H1 (cell line): ENCODE data around the gene RCL1. TPM values are rescaled to one million over a fixed set of nuclear protein-coding genes. Genes with fewer than 3 reads are reported as not detected.

Experiments used
- CTCF ChIA-PET: fragments of 300-600 bp; sonication (Branson Sonifier 250); formaldehyde crosslinking; loops from one replicate; lab custom pipeline; 2021; ENCODE audit not compliant: partially characterized antibody; lab: Charles Lee
- POLR2A ChIA-PET: fragments of 300-600 bp; sonication (Branson Sonifier 250); formaldehyde crosslinking; loops from one replicate; lab custom pipeline; 2021; ENCODE audit warnings: inconsistent platforms; ENCODE audit not compliant: partially characterized antibody; lab: Charles Lee
- DNase-seq, 2 experiments: peaks; one replicate each; pipeline versions ENCODE4 v3.0.0 to v3.0.0-alpha.2; 2010 to 2022; ENCODE audit warnings: low spot score in 2 of 2, low read depth in 1 of 2, mixed read lengths in 1 of 2
- FAIRE-seq: peaks from 2 replicates; lab custom pipeline; 2011; peaks lifted over from hg19 to GRCh38; lab: Jason Lieb, UNC
- H2AFZ ChIP-seq: 2 replicates; pipeline ENCODE4 v1.8.1; 2012; ENCODE audit warnings: low read length, inconsistent platforms
- H2AK5ac ChIP-seq: 2 replicates; pipeline ENCODE4 v1.6.1; 2013; ENCODE audit warnings: low read depth, low read length
- H2BK120ac ChIP-seq: replicated peaks from 2 replicates; pipeline ENCODE3; 2013; ENCODE audit warnings: low read depth, low read length, inconsistent platforms
- H2BK12ac ChIP-seq: 2 replicates; pipeline ENCODE4 v1.6.1; 2013; ENCODE audit warnings: low read depth, low read length
- H2BK15ac ChIP-seq: 2 replicates; pipeline ENCODE4 v1.6.1; 2013; ENCODE audit warnings: low read length
- H2BK20ac ChIP-seq: 2 replicates; pipeline ENCODE4 v1.6.1; 2013; ENCODE audit warnings: low read length
- H2BK5ac ChIP-seq: 2 replicates; pipeline ENCODE4 v1.6.1; 2013; ENCODE audit warnings: low read depth, low read length
- H3K14ac ChIP-seq: 2 replicates; pipeline ENCODE4 v1.6.1; 2013; ENCODE audit warnings: inconsistent platforms; ENCODE audit not compliant: insufficient read length
- H3K18ac ChIP-seq: 2 replicates; pipeline ENCODE4 v1.6.1; 2013; ENCODE audit warnings: low read length; ENCODE audit errors: extremely low read depth
- H3K23ac ChIP-seq: 2 replicates; pipeline ENCODE4 v1.6.1; 2013; ENCODE audit warnings: inconsistent platforms; ENCODE audit not compliant: insufficient read length
- H3K23me2 ChIP-seq: 2 replicates; pipeline ENCODE4 v1.6.1; 2013; ENCODE audit warnings: low read depth, low read length
- H3K27ac ChIP-seq: 2 replicates; pipeline ENCODE4 v1.6.1; 2011; ENCODE audit warnings: low read depth, low read length, inconsistent platforms
- H3K27me3 ChIP-seq, 4 experiments: replicated peaks in 1 of 4; 1 replicate in 1 of 4; 2 replicates in 3 of 4; pipeline versions ENCODE4 v1.6.1 to v1.8.1; 2011 to 2013; ENCODE audit warnings: low read length in 3 of 4, mild to moderate bottlenecking in 3 of 4, inconsistent platforms in 2 of 4, mixed read lengths in 2 of 4, moderate library complexity in 1 of 4; ENCODE audit not compliant: control insufficient read depth in 3 of 4, insufficient read depth in 3 of 4; ENCODE audit errors: extremely low read depth in 1 of 4
- H3K36me3 ChIP-seq, 4 experiments: 2 replicates each; pipeline versions ENCODE4 v1.6.1 to v1.8.1; 2011 to 2013; ENCODE audit warnings: mild to moderate bottlenecking in 4 of 4, low read length in 3 of 4, moderate library complexity in 2 of 4, control low read depth in 1 of 4, inconsistent platforms in 1 of 4; ENCODE audit not compliant: insufficient read depth in 4 of 4, control insufficient read depth in 2 of 4
- H3K4ac ChIP-seq: replicated peaks from 2 replicates; pipeline ENCODE3; 2013; ENCODE audit warnings: low read length, low read depth, mixed read lengths, inconsistent platforms; ENCODE audit not compliant: insufficient read length
- H3K4me1 ChIP-seq, 4 experiments: replicated peaks in 1 of 4; 1 replicate in 1 of 4; 2 replicates in 3 of 4; pipeline versions ENCODE4 v1.6.1 to v1.8.1; 2011 to 2013; ENCODE audit warnings: low read length in 3 of 4, inconsistent platforms in 2 of 4, mixed read lengths in 1 of 4; ENCODE audit not compliant: insufficient read depth in 4 of 4, control insufficient read depth in 3 of 4
- H3K4me2 ChIP-seq, 2 experiments: 2 replicates each; pipeline versions ENCODE4 v1.6.1 to v1.8.1; 2011 to 2013; ENCODE audit warnings: low read depth in 2 of 2, low read length in 2 of 2, control low read depth in 1 of 2, inconsistent platforms in 1 of 2, mild to moderate bottlenecking in 1 of 2; ENCODE audit not compliant: insufficient read depth in 1 of 2
- H3K4me3 ChIP-seq, 4 experiments: fragments of 200-600, 300-600 bp in 1 of 4; sonication (generic), shearing (Covaris generic), sonication (Bioruptor Twin) in 1 of 4; 2 replicates each; pipeline versions ENCODE4 v1.5.1 to v1.8.1; 2011 to 2016; ENCODE audit warnings: low read length in 4 of 4, low read depth in 3 of 4, control low read depth in 2 of 4, inconsistent platforms in 2 of 4, mild to moderate bottlenecking in 2 of 4, mixed read lengths in 1 of 4, moderate library complexity in 1 of 4; ENCODE audit not compliant: insufficient read depth in 2 of 4; ENCODE audit errors: extremely low read depth in 1 of 4
- H3K56ac ChIP-seq: replicated peaks from 2 replicates; pipeline ENCODE3; 2013; ENCODE audit warnings: low read depth, mild to moderate bottlenecking, mixed read lengths, low read length, inconsistent platforms; ENCODE audit not compliant: insufficient read length
- H3K79me1 ChIP-seq: 2 replicates; pipeline ENCODE4 v1.6.1; 2013; ENCODE audit warnings: low read depth, low read length, control low read depth
- H3K79me2 ChIP-seq, 2 experiments: 2 replicates each; pipeline versions ENCODE4 v1.6.1 to v1.8.1; 2012 to 2013; ENCODE audit warnings: low read length in 2 of 2, mild to moderate bottlenecking in 2 of 2, inconsistent platforms in 1 of 2; ENCODE audit not compliant: insufficient read depth in 2 of 2, control insufficient read depth in 1 of 2
- H3K9ac ChIP-seq, 4 experiments: replicated peaks in 1 of 4; 1 replicate in 1 of 4; 2 replicates in 3 of 4; pipeline versions ENCODE4 v1.6.1 to v1.8.1; 2011 to 2013; ENCODE audit warnings: low read depth in 3 of 4, low read length in 3 of 4, control low read depth in 2 of 4, mild to moderate bottlenecking in 2 of 4, moderate library complexity in 2 of 4, inconsistent platforms in 1 of 4; ENCODE audit errors: extremely low read depth in 1 of 4
- H3K9me3 ChIP-seq, 2 experiments: 2 replicates each; pipeline versions ENCODE4 v1.6.1 to v1.8.1; 2012 to 2013; ENCODE audit warnings: mild to moderate bottlenecking in 2 of 2, moderate library complexity in 2 of 2, control low read depth in 1 of 2, inconsistent platforms in 1 of 2, low read depth in 1 of 2, low read length in 1 of 2, mixed read lengths in 1 of 2; ENCODE audit not compliant: insufficient read depth in 2 of 2
- H4K20me1 ChIP-seq, 2 experiments: replicated peaks in 1 of 2; 2 replicates each; pipeline versions ENCODE3 to v1.8.1; 2011 to 2013; ENCODE audit warnings: inconsistent platforms in 2 of 2, low read length in 2 of 2, mild to moderate bottlenecking in 1 of 2; ENCODE audit not compliant: insufficient read depth in 2 of 2, control insufficient read depth in 1 of 2
- H4K5ac ChIP-seq: 2 replicates; pipeline ENCODE4 v1.6.1; 2013; ENCODE audit warnings: low read length, low read depth, mixed read lengths, inconsistent platforms; ENCODE audit not compliant: insufficient read length
- H4K8ac ChIP-seq: 2 replicates; pipeline ENCODE4 v1.8.0; 2013; ENCODE audit warnings: mild to moderate bottlenecking, moderate library complexity, low read length, inconsistent platforms; ENCODE audit not compliant: insufficient read depth; ENCODE audit errors: extremely low read depth
- H4K91ac ChIP-seq: replicated peaks from 2 replicates; pipeline ENCODE3; 2013; ENCODE audit warnings: low read length, mixed read lengths, inconsistent platforms; ENCODE audit not compliant: insufficient read length
- ATF2 ChIP-seq: IDR thresholded peaks from 2 replicates; pipeline ENCODE4 v1.6.1; 2012; ENCODE audit warnings: low read length, inconsistent platforms
- BCL11A ChIP-seq, 2 experiments: IDR thresholded peaks; one replicate each; pipeline ENCODE4 v1.6.1; 2011; ENCODE audit warnings: low read depth in 2 of 2, low read length in 2 of 2, mild to moderate bottlenecking in 2 of 2
- CEBPB ChIP-seq: IDR thresholded peaks from 2 replicates; pipeline ENCODE4 v1.6.1; 2012; ENCODE audit warnings: low read depth, low read length
- EGR1 ChIP-seq: IDR thresholded peaks from 2 replicates; pipeline ENCODE4 v1.6.1; 2011; ENCODE audit warnings: low read depth, low read length, borderline replicate concordance
- MAFK ChIP-seq: IDR thresholded peaks from 2 replicates; pipeline ENCODE4 v1.6.1; 2012; ENCODE audit warnings: low read depth, mild to moderate bottlenecking, improper control_type of control experiment, low read length
- MAX ChIP-seq: IDR thresholded peaks from 2 replicates; pipeline ENCODE4 v1.6.1; 2012; ENCODE audit warnings: inconsistent platforms
- PHF8 ChIP-seq: fragments of 200-600 bp; sonication (generic); conservative IDR thresholded peaks from 2 replicates; pipeline ENCODE4 v1.7.1; 2012; ENCODE audit warnings: low read depth, mild to moderate bottlenecking, inconsistent platforms, low read length, moderate library complexity
- RBBP5 ChIP-seq: IDR thresholded peaks from 2 replicates; pipeline ENCODE4 v1.7.1; 2012; ENCODE audit warnings: low read depth, mild to moderate bottlenecking, inconsistent platforms, low read length, moderate library complexity, borderline replicate concordance
- RXRA ChIP-seq: IDR thresholded peaks from 2 replicates; pipeline ENCODE4 v1.6.1; 2011; ENCODE audit warnings: low read depth, mild to moderate bottlenecking, low read length, moderate library complexity; ENCODE audit not compliant: insufficient read depth
- SIN3A ChIP-seq, 2 experiments: IDR thresholded peaks in 1 of 2; conservative IDR thresholded peaks in 1 of 2; 2 replicates each; pipeline ENCODE4 v1.6.1; 2011 to 2012; ENCODE audit warnings: low read length in 2 of 2, improper control_type of control experiment in 1 of 2, low read depth in 1 of 2, mild to moderate bottlenecking in 1 of 2
- SIRT6 ChIP-seq: IDR thresholded peaks from one replicate; pipeline ENCODE4 v1.7.1; 2012; ENCODE audit warnings: low read length, inconsistent platforms
- SP1 ChIP-seq: IDR thresholded peaks from 2 replicates; pipeline ENCODE4 v1.6.1; 2011; ENCODE audit warnings: low read depth, low read length
- TAF1 ChIP-seq: IDR thresholded peaks from 2 replicates; pipeline ENCODE4 v1.6.1; 2011; ENCODE audit warnings: mild to moderate bottlenecking, low read depth, low read length
- WGBS, 2 experiments: shearing (Covaris generic) in 1 of 2; methylation state at CpG; one replicate each; pipeline versions ENCODE4 v1.1.6 to v1.1.7; 2013 to 2015; ENCODE audit warnings: low lambda C conversion rate in 2 of 2, mixed read lengths in 2 of 2, inconsistent platforms in 1 of 2, low coverage in 1 of 2, missing lambda C conversion rate in 1 of 2; ENCODE audit not compliant: insufficient replicate concordance in 2 of 2, insufficient coverage in 1 of 2, insufficient read length in 1 of 2; ENCODE audit errors: extremely low coverage in 1 of 2, missing lambda C conversion rate in 1 of 2; 5-methylcytosine and 5-hydroxymethylcytosine counted together
- polyA plus RNA-seq, 7 experiments: library from polyadenylated mRNA; depleted of rRNA in 3 of 7; stranded (reverse) in 5 of 7; unstranded in 2 of 7; fragments of >200 nt in 5 of 7; fragments of 200-250 nt in 2 of 7; gene quantifications; 1 replicate in 5 of 7; 2 replicates in 1 of 7; 4 replicates in 1 of 7; pipeline versions ENCODE4 v1.2.1 to v1.2.3, GENCODE V29; 2011 to 2013; ENCODE audit warnings: missing spikeins in 2 of 7, mixed read lengths in 2 of 7
- total RNA-seq: library from RNA; stranded (reverse); fragmentation: NEBNext Ultra II Directional; extraction: Animal tissue kit (Norgen Biotek cat#: 25700); gene quantifications from 2 replicates; pipeline ENCODE4 v1.2.1, GENCODE V29; 2021

RCL1 gene
- total and polyA plus RNA-seq, 2 of the 8 experiments (the other 6 are each of a cell fraction or from before 2014, with no cell fraction given): 21.0 to 29.5 TPM

- FAIRE-seq (no peak), DNase-seq (no peak)
- peaks cover 0 to 4% of the 10 kb centered on the region in 2 experiments; a peak in 1 of 4 replicates for H3K79me2 ChIP-seq
- H3K4me3 ChIP-seq: no peak overlapping the region
- H3K23ac ChIP-seq: no peak overlapping the region
- peaks cover 9 to 22% (median 16%) of the 10 kb centered on the region in 4 experiments; a peak in 7 of 8 replicates for H3K36me3 ChIP-seq
- no peaks in the 10 kb centered on the region for H3K27me3 ChIP-seq
- H2AK5ac ChIP-seq: no peak overlapping the region
- no peak overlapping the region for H3K18ac ChIP-seq
- no peak overlapping the region for H3K4ac ChIP-seq
- no peak overlapping the region for H2BK12ac ChIP-seq
- peaks cover 2 to 7% of the 10 kb centered on the region in 2 experiments for H4K20me1 ChIP-seq
- no peak overlapping the region for H2BK120ac ChIP-seq
- CTCF ChIA-PET: interaction anchor here (0.8 to 1.2 kb wide), 3 partner anchors 11 to 77 kb away, joined by 3 to 6 read pairs (median 3); no protein-coding TSS in a partner anchor
- no peak overlapping the region for H3K56ac ChIP-seq
- no peak overlapping the region for H3K9ac ChIP-seq
- H3K23me2 ChIP-seq: no peaks in the 10 kb centered on the region
- H3K79me1 ChIP-seq: peaks cover 6% of the 10 kb centered on the region
- H3K27ac ChIP-seq: no peak overlapping the region
- H3K4me2 ChIP-seq: no peak overlapping the region
- no peak overlapping the region for H2AFZ ChIP-seq
- H4K91ac ChIP-seq: no peak overlapping the region
- 93% methylated on average over 4 of the region's 4 CpGs; no CpG with 5 or more reads in 1 of the 2 experiments for WGBS, 2 experiments
- no peak overlapping the region for H4K5ac ChIP-seq
- POLR2A ChIA-PET: no interaction called here
- H3K4me1 ChIP-seq: no peaks in the 10 kb centered on the region
- H2BK5ac ChIP-seq: no peak overlapping the region
- no peak overlapping the region for H4K8ac ChIP-seq
- no peak overlapping the region for H3K14ac ChIP-seq
- no peak overlapping the region for H2BK20ac ChIP-seq
- H2BK15ac ChIP-seq: no peak overlapping the region
- no peaks in the 10 kb centered on the region for H3K9me3 ChIP-seq
- TF ChIP-seq RXRA: no peak
- no peak for TF ChIP-seq TAF1
- no peak for TF ChIP-seq MAFK
- TF ChIP-seq BCL11A (IDR thresholded peaks at IDR 0.05; ENCODE audit: low read depth in 2 of 2, low read length in 2 of 2): no peak
- no peak for TF ChIP-seq SIN3A (conservative IDR thresholded peaks at IDR 0.05 in 1 of 2, IDR thresholded peaks at IDR 0.05 in 1 of 2; ENCODE audit: low read depth in 1 of 2, low read length in 2 of 2)
- TF ChIP-seq ATF2: no peak
- TF ChIP-seq MAX: no peak
- no peak for TF ChIP-seq CEBPB
- TF ChIP-seq SP1: no peak
- no peak for TF ChIP-seq SIRT6
- no peak for TF ChIP-seq EGR1
- TF ChIP-seq RBBP5: no peak
- TF ChIP-seq PHF8: no peak
Measured at GRCh38 chr9:4840018-4840417, 47.3 kb downstream of the RCL1 start.
